ENCODE results near the gene C5orf52.
"Not testable (repeated sequence)": the region's sequence is repeated elsewhere in the genome, so short reads cannot be mapped to it uniquely, and the experiment has no call there.

GRCh38 chr5:157693816-157694215, 22.5 kb downstream of the C5orf52 start:
- TF ChIP-seq ARNTL (CRISPR knock-in tag; IDR thresholded peaks at IDR 0.05; ENCODE audit: borderline replicate concordance, low read depth); RARB (CRISPR knock-in tag; IDR thresholded peaks at IDR 0.05); PATZ1 (CRISPR knock-in tag; IDR thresholded peaks at IDR 0.05; ENCODE audit: borderline replicate concordance); TCF4 (CRISPR knock-in tag; IDR thresholded peaks at IDR 0.05; ENCODE audit: borderline replicate concordance); ZC3H10 (CRISPR knock-in tag; IDR thresholded peaks at IDR 0.05); OSR1 (CRISPR knock-in tag; IDR thresholded peaks at IDR 0.05); CSDC2 (CRISPR knock-in tag; IDR thresholded peaks at IDR 0.05); ZFP30 (CRISPR knock-in tag; IDR thresholded peaks at IDR 0.05): not testable (repeated sequence)
